Right ventricle myocardium superior (tissue), 1 donor: ENCODE measurements around the gene RFPL4AL1. TPM values are rescaled to one million over a fixed set of nuclear protein-coding genes. Genes with fewer than 3 reads are reported as not detected.

Experiments
- ATAC-seq: fragments of 200-7000 bp; cut with Tn5 transposase; one replicate; pipeline ENCODE4 v1.9.1; 2020; ENCODE audit warnings: mild to moderate bottlenecking; ENCODE audit not compliant: poor library complexity
- DNase-seq: peaks from one replicate; pipeline ENCODE4 v3.0.0-alpha.2; 2020
- intact Hi-C: fragments of 100-400 bp; cut with DNase I; formaldehyde crosslinking; loops from one replicate; pipeline ENCODE4 v1.11.2; 2022
- total RNA-seq: library from RNA; stranded (reverse); fragmentation: NEBNext Ultra II Directional; extraction: Animal tissue kit (Norgen Biotek cat#: 25700); gene quantifications from one replicate; pipeline ENCODE4 v1.2.1, GENCODE V29; 2021
- donor health status: DM: no; HTN: yes; CAD: no; lungs with severe emphysema.

The RFPL4AL1 gene
- total RNA-seq, 1 donor from 2014 or later = not detected

GRCh38 chr19:55812449-55812848 lies 43.5 kb downstream of the RFPL4AL1 start:
- DNase-seq (no peak), ATAC-seq (no peak)
- intact Hi-C loops = no loop called here

- no peak for ATAC-seq
- no peak for DNase-seq
- intact Hi-C loops = no loop called here
These were observed 45.0 kb downstream of the RFPL4AL1 start for GRCh38 chr19:55813906-55814305.

GRCh38 chr19:55820037-55820436 lies 51.1 kb downstream of the RFPL4AL1 start:
- DNase-seq (no peak), ATAC-seq (no peak)
- intact Hi-C loops = no loop called here

Other genes with a start within 250 kb of the RFPL4AL1 start
- gene SBK2, start 232.0 kb upstream of the RFPL4AL1 start, total RNA-seq = 15.6 TPM
- gene SBK3, start 223.6 kb upstream of the RFPL4AL1 start, total RNA-seq = 27.4 TPM
- 13.6 TPM for gene ZNF579, start 188.3 kb upstream of the RFPL4AL1 start, total RNA-seq
- 13.0 TPM for gene FIZ1, start 169.6 kb upstream of the RFPL4AL1 start, total RNA-seq
- gene ZNF524, start 168.8 kb upstream of the RFPL4AL1 start, total RNA-seq = 17.5 TPM
- 17.4 TPM for gene ZNF865, start 163.5 kb upstream of the RFPL4AL1 start, total RNA-seq
- gene ZNF784, start 144.6 kb upstream of the RFPL4AL1 start, total RNA-seq = 11.7 TPM
- 11.9 TPM for gene ZNF580, start 128.1 kb upstream of the RFPL4AL1 start, total RNA-seq
- gene ZNF581, start 125.5 kb upstream of the RFPL4AL1 start, total RNA-seq = 7.1 TPM
- gene CCDC106, start 120.9 kb upstream of the RFPL4AL1 start, total RNA-seq = 20.5 TPM
- 75.1 TPM for gene U2AF2, start 114.1 kb upstream of the RFPL4AL1 start, total RNA-seq
- 223 TPM for gene EPN1, start 93.9 kb upstream of the RFPL4AL1 start, total RNA-seq
- not detected for gene NLRP9, start 30.7 kb upstream of the RFPL4AL1 start, total RNA-seq
- not detected for gene RFPL4A, start 10.0 kb upstream of the RFPL4AL1 start, total RNA-seq
- gene NLRP11, start 62.9 kb downstream of the RFPL4AL1 start, total RNA-seq = not detected
- gene NLRP4, start 67.4 kb downstream of the RFPL4AL1 start, total RNA-seq = not detected
- gene NLRP13, start 163.2 kb downstream of the RFPL4AL1 start, total RNA-seq = not detected
- gene NLRP8, start 178.7 kb downstream of the RFPL4AL1 start, total RNA-seq = not detected
- not detected for gene NLRP5, start 217.7 kb downstream of the RFPL4AL1 start, total RNA-seq